Common myeloid progenitor, CD34-positive (primary cell): Measurements from ENCODE around the gene SLIT3.

Source experiments
- CTCF ChIA-PET: fragments of 350-600 bp; sonication (Branson Sonifier 250); formaldehyde crosslinking; loops from one replicate; lab custom pipeline; 2021; ENCODE audit warnings: antibody characterized with exemption; lab: Charles Lee
- POLR2A ChIA-PET: fragments of 350-600 bp; sonication (Branson Sonifier 250); formaldehyde crosslinking; loops from one replicate; lab custom pipeline; 2021; ENCODE audit warnings: antibody characterized with exemption; lab: Charles Lee
- DNase-seq, 3 donors: peaks; one replicate each; pipeline versions ENCODE4 v3.0.0 to v3.0.0-alpha.2; 2013
- H3K27ac ChIP-seq, 2 experiments: 1 replicate in 1 of 2; 2 replicates in 1 of 2; pipeline ENCODE4 v1.7.0; 2013; ENCODE audit warnings: inconsistent platforms in 2 of 2, low read length in 2 of 2, mild to moderate bottlenecking in 2 of 2, low read depth in 1 of 2, moderate library complexity in 1 of 2; ENCODE audit not compliant: severe bottlenecking in 2 of 2, insufficient read depth in 1 of 2, poor library complexity in 1 of 2
- H3K27me3 ChIP-seq, 5 experiments: replicated peaks in 2 of 5; 1 replicate in 3 of 5; 2 replicates in 2 of 5; pipeline versions ENCODE4 v1.6.1 to v1.7.0; 2013; ENCODE audit warnings: low read length in 4 of 5, mild to moderate bottlenecking in 2 of 5, moderate library complexity in 2 of 5, inconsistent platforms in 1 of 5; ENCODE audit not compliant: insufficient read depth in 5 of 5, control insufficient read depth in 4 of 5
- H3K36me3 ChIP-seq, 4 experiments: 1 replicate in 2 of 4; 2 replicates in 2 of 4; pipeline versions ENCODE4 v1.6.1 to v1.7.0; 2013; ENCODE audit warnings: low read length in 3 of 4, control low read depth in 1 of 4, mild to moderate bottlenecking in 1 of 4; ENCODE audit not compliant: control insufficient read depth in 4 of 4, insufficient read depth in 4 of 4
- H3K4me1 ChIP-seq, 4 experiments: 1 replicate in 3 of 4; 2 replicates in 1 of 4; pipeline versions ENCODE4 v1.6.1 to v1.7.1; 2013; ENCODE audit warnings: low read length in 3 of 4, mild to moderate bottlenecking in 3 of 4, control low read depth in 1 of 4, inconsistent platforms in 1 of 4, moderate library complexity in 1 of 4; ENCODE audit not compliant: control insufficient read depth in 4 of 4, insufficient read depth in 4 of 4; ENCODE audit errors: control extremely low read depth in 1 of 4
- H3K4me3 ChIP-seq, 7 experiments: 1 replicate in 4 of 7; 2 replicates in 3 of 7; pipeline versions ENCODE4 v1.5.1 to v1.7.0; 2013; ENCODE audit warnings: mild to moderate bottlenecking in 7 of 7, low read length in 6 of 7, moderate library complexity in 6 of 7, inconsistent platforms in 2 of 7, low read depth in 2 of 7, control low read depth in 1 of 7; ENCODE audit not compliant: insufficient read depth in 4 of 7, control insufficient read depth in 1 of 7; ENCODE audit errors: extremely low read depth in 1 of 7
- H3K9me3 ChIP-seq, 5 experiments: 1 replicate in 4 of 5; 2 replicates in 1 of 5; pipeline versions ENCODE4 v1.6.1 to v1.7.1; 2013; ENCODE audit warnings: low read length in 4 of 5, mild to moderate bottlenecking in 2 of 5, inconsistent platforms in 1 of 5, low read depth in 1 of 5, moderate library complexity in 1 of 5; ENCODE audit not compliant: control insufficient read depth in 4 of 5, insufficient read depth in 2 of 5; ENCODE audit errors: control extremely low read depth in 1 of 5
- WGBS: methylation state at CpG from one replicate; pipeline ENCODE4 v1.1.5; 2013; ENCODE audit not compliant: insufficient coverage; 5-methylcytosine and 5-hydroxymethylcytosine counted together

The SLIT3 gene

GRCh38 chr5:169171515-169171914 is 129.4 kb downstream of the SLIT3 start:
- CTCF ChIA-PET: no interaction called here
- H3K9me3 ChIP-seq: peaks cover 0 to 1% (median 0%) of the 10 kb centered on the region in 5 experiments
- peaks cover 0 to 4% (median 0%) of the 10 kb centered on the region in 5 experiments for H3K27me3 ChIP-seq
- WGBS: no CpG with 5 or more reads among the region's 2 CpGs
- no peak for DNase-seq
- H3K4me1 ChIP-seq: no peaks in the 10 kb centered on the region
- H3K4me3 ChIP-seq: no peak overlapping the region
- POLR2A ChIA-PET: no interaction called here
- H3K36me3 ChIP-seq: no peaks in the 10 kb centered on the region
- no peak overlapping the region for H3K27ac ChIP-seq

GRCh38 chr5:169169783-169170182 is 131.2 kb downstream of the SLIT3 start:
- CTCF ChIA-PET: no interaction called here
- WGBS: 100% methylated on average over 3 of the region's 4 CpGs
- H3K9me3 ChIP-seq: peaks cover 0 to 1% (median 0%) of the 10 kb centered on the region in 5 experiments
- H3K36me3 ChIP-seq: no peaks in the 10 kb centered on the region
- H3K4me1 ChIP-seq: no peaks in the 10 kb centered on the region
- peaks cover 0 to 4% (median 0%) of the 10 kb centered on the region in 5 experiments for H3K27me3 ChIP-seq
- H3K27ac ChIP-seq: no peak overlapping the region
- POLR2A ChIA-PET: no interaction called here
- no peak for DNase-seq
- no peak overlapping the region for H3K4me3 ChIP-seq

- no peak for DNase-seq
Observed at GRCh38 chr5:169168280-169168679, 132.7 kb downstream of the SLIT3 start.

DNA sequence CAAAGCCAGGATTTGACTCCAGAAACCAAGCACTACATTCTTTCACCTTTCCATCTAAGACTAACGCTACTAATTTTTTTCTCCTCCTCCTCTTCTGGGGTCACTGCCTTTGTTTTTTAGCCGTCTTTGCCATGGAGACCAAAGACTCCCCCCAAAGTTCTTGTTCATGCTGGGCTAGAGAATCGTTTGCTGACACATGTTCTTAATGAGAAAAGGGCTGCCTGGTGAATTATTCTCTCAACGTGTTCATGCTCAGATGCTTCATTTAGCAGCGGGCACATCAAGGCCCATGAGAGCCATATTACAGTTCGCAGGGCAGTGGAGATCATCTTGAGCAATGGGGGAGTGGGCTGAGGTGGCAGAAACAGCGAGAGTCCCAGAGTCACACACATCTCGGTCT is 134.9 kb downstream of the SLIT3 start:
- whole genome bisulfite sequencing: 80% methylated on average over 7 of the region's 8 CpGs
- DNase-seq: no peak
- H3K27me3 ChIP-seq: peaks cover 0 to 3% (median 0%) of the 10 kb centered on the region in 5 experiments
- H3K9me3 ChIP-seq: no peaks in the 10 kb centered on the region
- CTCF ChIA-PET: no interaction called here
- no peaks in the 10 kb centered on the region for H3K4me1 ChIP-seq
- H3K4me3 ChIP-seq: no peak overlapping the region
- POLR2A ChIA-PET: no interaction called here
- no peaks in the 10 kb centered on the region for H3K36me3 ChIP-seq
- H3K27ac ChIP-seq: no peak overlapping the region

More at GRCh38 chr5:169168280-169168679, 132.7 kb downstream of the SLIT3 start:
- no peak overlapping the region for H3K4me3 ChIP-seq
- WGBS: 92% methylated on average over 2 of the region's 3 CpGs
- peaks cover 0 to under 1% (median 0%) of the 10 kb centered on the region in 5 experiments for H3K9me3 ChIP-seq
- ChIA-PET POLR2A (no interaction called here), CTCF (no interaction called here)
- no peaks in the 10 kb centered on the region for H3K4me1 ChIP-seq
- peaks cover 0 to 4% (median 0%) of the 10 kb centered on the region in 5 experiments for H3K27me3 ChIP-seq
- H3K36me3 ChIP-seq: no peaks in the 10 kb centered on the region
- no peak overlapping the region for H3K27ac ChIP-seq

DNA sequence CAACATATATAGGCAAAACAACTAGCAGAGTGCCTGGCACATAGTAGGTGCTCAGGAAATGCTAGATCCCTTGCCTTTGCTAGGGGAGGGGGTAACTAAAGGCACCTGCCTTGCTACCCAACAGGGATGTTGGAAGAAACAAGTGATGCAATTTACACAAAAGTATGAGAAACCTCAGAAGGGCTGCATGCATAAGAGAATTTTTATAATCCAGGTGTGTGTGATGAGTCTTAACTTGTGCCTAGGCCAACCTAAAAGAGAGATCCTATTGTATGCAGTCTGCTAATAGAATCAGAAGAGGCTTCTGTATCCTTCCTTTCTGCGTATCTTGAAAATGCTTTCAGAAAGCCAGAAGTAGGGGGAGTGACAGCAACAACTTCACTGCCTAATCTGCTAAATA is 135.9 kb downstream of the SLIT3 start:
- ChIA-PET CTCF (no interaction called here), POLR2A (no interaction called here)
- H3K36me3 ChIP-seq: no peaks in the 10 kb centered on the region
- H3K27ac ChIP-seq: no peak overlapping the region
- no peaks in the 10 kb centered on the region for H3K9me3 ChIP-seq
- H3K27me3 ChIP-seq: peaks cover 0 to 3% (median 0%) of the 10 kb centered on the region in 5 experiments
- no peak overlapping the region for H3K4me3 ChIP-seq
- no peak for DNase-seq
- H3K4me1 ChIP-seq: no peaks in the 10 kb centered on the region
- WGBS: no CpG with 5 or more reads among the region's 1 CpG

GRCh38 chr5:169164481-169164925 is 136.4 kb downstream of the SLIT3 start:
- Histone ChIP-seq H3K4me3 (no peak overlapping the region), H3K27me3 (peaks cover 0 to 3% (median 0%) of the 10 kb centered on the region in 5 experiments), H3K27ac (no peak overlapping the region), H3K36me3 (no peaks in the 10 kb centered on the region), H3K9me3 (peaks cover 0 to 3% (median 0%) of the 10 kb centered on the region in 5 experiments), H3K4me1 (no peaks in the 10 kb centered on the region)
- ChIA-PET POLR2A (no interaction called here), CTCF (no interaction called here)
- 97% methylated on average over 5 of the region's 6 CpGs for WGBS
- no peak for DNase-seq

- DNase-seq: no peak
- 97% methylated on average over 3 of the region's 3 CpGs for WGBS
- Histone ChIP-seq H3K9me3 (peaks cover 0 to 9% (median under 1%) of the 10 kb centered on the region in 5 experiments), H3K27me3 (no peaks in the 10 kb centered on the region), H3K4me1 (no peaks in the 10 kb centered on the region), H3K27ac (no peak overlapping the region), H3K4me3 (no peak overlapping the region), H3K36me3 (no peaks in the 10 kb centered on the region)
- ChIA-PET CTCF (no interaction called here), POLR2A (no interaction called here)
Observed at GRCh38 chr5:169162407-169162806, 138.5 kb downstream of the SLIT3 start.
